OCI-LY1 (cell line): ENCODE results near the gene NRP2.

ENCODE experiments used
- H2AFZ ChIP-seq: fragments of 200-600 bp; sonication (generic), shearing (Covaris generic); 2 replicates; pipeline ENCODE4 v1.6.0; 2014; ENCODE audit warnings: antibody characterized with exemption, mild to moderate bottlenecking, low read length
- H3F3A ChIP-seq: fragments of 200-600 bp; sonication (generic), shearing (Covaris generic); 2 replicates; pipeline ENCODE4 v1.6.0; 2014; ENCODE audit warnings: mild to moderate bottlenecking, antibody characterized with exemption, low read length, moderate library complexity; ENCODE audit not compliant: insufficient read depth
- H3K27ac ChIP-seq: fragments of 200-600 bp; sonication (generic); 2 replicates; pipeline ENCODE4 v1.5.1; 2014; ENCODE audit warnings: low read length, mixed run types, mild to moderate bottlenecking, low read depth; ENCODE audit not compliant: poor library complexity, severe bottlenecking
- H3K27me3 ChIP-seq: fragments of 200-600 bp; sonication (generic); 2 replicates; pipeline ENCODE4 v1.6.0; 2014; ENCODE audit warnings: antibody characterized with exemption, mild to moderate bottlenecking, low read length, moderate library complexity; ENCODE audit not compliant: insufficient read depth
- H3K36me3 ChIP-seq: fragments of 200-600 bp; sonication (generic); 2 replicates; pipeline ENCODE4 v1.6.1; 2014; ENCODE audit warnings: mild to moderate bottlenecking, antibody characterized with exemption, low read length, moderate library complexity, mixed read lengths; ENCODE audit not compliant: insufficient read depth
- H3K4me1 ChIP-seq: fragments of 200-600 bp; sonication (generic); 2 replicates; pipeline ENCODE4 v1.5.1; 2014; ENCODE audit warnings: mild to moderate bottlenecking, low read length, moderate library complexity; ENCODE audit not compliant: insufficient read depth, severe bottlenecking
- H3K4me2 ChIP-seq: fragments of 200-600 bp; sonication (generic), shearing (Covaris generic); 2 replicates; pipeline ENCODE4 v1.6.1; 2014; ENCODE audit warnings: low read length
- H3K4me3 ChIP-seq: fragments of 200-600 bp; sonication (generic); 2 replicates; pipeline ENCODE4 v1.5.1; 2014; ENCODE audit warnings: low read length, low read depth, mild to moderate bottlenecking, mixed read lengths; ENCODE audit not compliant: poor library complexity, severe bottlenecking
- H3K79me2 ChIP-seq: fragments of 200-600 bp; shearing (Covaris generic); 2 replicates; pipeline ENCODE4 v1.6.1; 2016; ENCODE audit warnings: mixed run types, low read length, mixed read lengths; ENCODE audit not compliant: insufficient read depth
- H3K9ac ChIP-seq: fragments of 200-600 bp; sonication (generic), shearing (Covaris generic); 2 replicates; pipeline ENCODE4 v1.6.1; 2014; ENCODE audit warnings: mild to moderate bottlenecking, low read length, mixed read lengths
- H3K9me2 ChIP-seq: fragments of 200-600 bp; sonication (generic), shearing (Covaris generic); 2 replicates; pipeline ENCODE4 v1.6.1; 2014; ENCODE audit warnings: low read depth, mild to moderate bottlenecking, low read length, mixed read lengths
- H3K9me3 ChIP-seq: fragments of 200-600 bp; shearing (Covaris generic); 2 replicates; pipeline ENCODE4 v1.6.1; 2014; ENCODE audit warnings: low read length, mixed read lengths
- H4K20me1 ChIP-seq: fragments of 200-600 bp; sonication (generic), shearing (Covaris generic); 2 replicates; pipeline ENCODE4 v1.6.0; 2016; ENCODE audit warnings: mild to moderate bottlenecking, low read length; ENCODE audit not compliant: insufficient read depth
- EZH2 ChIP-seq: fragments of 200-600 bp; sonication (generic), shearing (Covaris generic); IDR thresholded peaks from 2 replicates; pipeline ENCODE4 v1.8.0; 2017; ENCODE audit warnings: borderline replicate concordance, mixed run types, mild to moderate bottlenecking, antibody characterized with exemption, low read length, moderate library complexity, mixed read lengths
- TF ChIP-seq, protein P1 (sequence below): fragments of 200-600 bp; sonication (generic), shearing (Covaris generic); IDR thresholded peaks from 2 replicates; pipeline ENCODE4 v1.5.1; 2017; ENCODE audit warnings: mild to moderate bottlenecking, antibody characterized with exemption, low read length, moderate library complexity, mixed read lengths

NRP2 gene

DNA sequence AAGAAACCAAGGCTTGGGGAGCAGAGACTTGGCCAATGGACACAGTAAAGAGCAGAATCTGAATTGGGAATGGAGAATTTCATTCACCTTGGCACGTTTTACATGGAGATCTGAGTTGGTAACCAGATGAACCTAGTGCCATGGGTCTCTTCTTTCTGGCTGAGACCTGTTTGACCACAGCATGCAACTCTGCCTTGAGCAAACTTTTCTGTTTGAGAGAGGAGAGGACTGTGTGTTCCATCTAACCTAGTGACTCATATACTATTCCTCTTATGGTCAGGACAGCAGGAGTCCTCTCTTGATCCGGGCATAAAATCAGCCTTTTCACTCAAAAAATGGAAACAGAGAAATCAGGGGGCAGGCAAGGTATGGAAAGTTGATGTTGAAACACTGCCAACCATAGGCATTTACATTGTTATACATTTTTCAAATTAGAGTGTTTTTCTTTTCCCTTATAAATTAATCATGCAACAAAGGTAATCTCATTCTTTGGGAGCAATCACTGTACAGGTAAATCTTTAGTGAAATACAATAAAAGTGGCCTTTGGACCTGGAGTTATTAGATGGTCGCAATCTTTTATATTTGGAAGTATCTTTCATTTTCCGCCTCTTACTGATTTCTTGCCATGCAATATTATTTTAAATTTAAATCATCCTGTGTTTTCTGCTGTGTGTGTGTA lies 86.7 kb downstream of the NRP2 start:
- H3K79me2 ChIP-seq = no peaks in the 10 kb centered on the region
- H3K9ac ChIP-seq = no peak overlapping the region

DNA sequence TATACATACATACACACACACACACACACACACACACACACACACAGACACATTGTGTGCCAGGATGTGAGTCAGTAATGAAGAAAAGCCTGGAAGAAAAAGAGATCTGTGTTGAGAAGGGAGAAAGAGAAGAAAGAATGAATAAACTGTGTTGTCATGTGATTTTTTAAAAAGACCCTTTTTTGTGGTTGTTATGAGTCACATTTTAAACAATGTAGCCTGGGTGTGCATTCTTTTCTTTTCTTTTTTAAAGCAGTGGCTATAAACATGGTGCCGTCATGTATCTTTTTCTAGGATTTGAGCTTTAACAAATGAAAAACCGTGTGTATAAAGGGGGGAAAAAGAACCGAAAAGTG lies 87.2 kb downstream of the NRP2 start:
- H3K4me1 ChIP-seq = no peaks in the 10 kb centered on the region

More for the DNA sequence above, 86.7 kb downstream of the NRP2 start:
- Histone ChIP-seq H3K9me2 (no peaks in the 10 kb centered on the region), H3K9me3 (no peaks in the 10 kb centered on the region), H3K36me3 (no peaks in the 10 kb centered on the region; the same call in 1 of the 2 replicates), H3K4me3 (no peak overlapping the region), H2AFZ (no peak overlapping the region), H3F3A (no peaks in the 10 kb centered on the region), H3K27me3 (no peaks in the 10 kb centered on the region), H3K4me1 (no peaks in the 10 kb centered on the region), H4K20me1 (no peaks in the 10 kb centered on the region), H3K27ac (no peak overlapping the region), H3K4me2 (no peak overlapping the region)
- TF ChIP-seq, protein P1, sequence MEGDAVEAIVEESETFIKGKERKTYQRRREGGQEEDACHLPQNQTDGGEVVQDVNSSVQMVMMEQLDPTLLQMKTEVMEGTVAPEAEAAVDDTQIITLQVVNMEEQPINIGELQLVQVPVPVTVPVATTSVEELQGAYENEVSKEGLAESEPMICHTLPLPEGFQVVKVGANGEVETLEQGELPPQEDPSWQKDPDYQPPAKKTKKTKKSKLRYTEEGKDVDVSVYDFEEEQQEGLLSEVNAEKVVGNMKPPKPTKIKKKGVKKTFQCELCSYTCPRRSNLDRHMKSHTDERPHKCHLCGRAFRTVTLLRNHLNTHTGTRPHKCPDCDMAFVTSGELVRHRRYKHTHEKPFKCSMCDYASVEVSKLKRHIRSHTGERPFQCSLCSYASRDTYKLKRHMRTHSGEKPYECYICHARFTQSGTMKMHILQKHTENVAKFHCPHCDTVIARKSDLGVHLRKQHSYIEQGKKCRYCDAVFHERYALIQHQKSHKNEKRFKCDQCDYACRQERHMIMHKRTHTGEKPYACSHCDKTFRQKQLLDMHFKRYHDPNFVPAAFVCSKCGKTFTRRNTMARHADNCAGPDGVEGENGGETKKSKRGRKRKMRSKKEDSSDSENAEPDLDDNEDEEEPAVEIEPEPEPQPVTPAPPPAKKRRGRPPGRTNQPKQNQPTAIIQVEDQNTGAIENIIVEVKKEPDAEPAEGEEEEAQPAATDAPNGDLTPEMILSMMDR = no peak
- no peak for TF ChIP-seq EZH2

DNA sequence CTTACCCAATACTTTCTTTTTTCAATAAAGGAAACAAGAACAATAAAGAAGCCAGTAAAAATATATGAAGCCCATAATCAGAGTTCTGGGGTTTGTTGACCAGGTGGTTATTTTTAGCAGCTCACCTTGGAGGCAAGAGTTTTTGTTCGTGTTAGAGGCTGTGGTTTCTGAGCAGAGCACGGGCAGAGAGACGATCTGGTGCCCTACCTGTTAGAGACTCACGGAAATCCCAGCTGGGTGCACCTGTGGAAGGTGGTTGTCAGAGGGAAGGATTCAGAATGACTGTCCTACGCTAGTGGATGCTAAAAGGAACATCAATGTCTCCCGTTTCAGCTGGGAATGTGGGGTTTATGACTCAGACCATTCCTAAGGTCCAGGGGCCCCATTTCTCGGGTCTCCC lies 87.6 kb downstream of the NRP2 start:
- Histone ChIP-seq H3K4me2 (no peak overlapping the region), H3K9me2 (no peaks in the 10 kb centered on the region), H4K20me1 (no peaks in the 10 kb centered on the region), H3K36me3 (no peaks in the 10 kb centered on the region; the same call in 1 of the 2 replicates), H3K9me3 (no peaks in the 10 kb centered on the region), H2AFZ (no peak overlapping the region), H3K4me1 (no peaks in the 10 kb centered on the region), H3K27me3 (no peaks in the 10 kb centered on the region), H3K9ac (no peak overlapping the region), H3K27ac (no peak overlapping the region), H3F3A (no peaks in the 10 kb centered on the region), H3K79me2 (no peaks in the 10 kb centered on the region), H3K4me3 (no peak overlapping the region)
- TF ChIP-seq EZH2 = no peak
- TF ChIP-seq, protein P1 = no peak

More for the DNA sequence above, 87.2 kb downstream of the NRP2 start:
- no peaks in the 10 kb centered on the region for H3K79me2 ChIP-seq
- no peaks in the 10 kb centered on the region for H3K9me3 ChIP-seq
- H3K36me3 ChIP-seq = no peaks in the 10 kb centered on the region; the same call in 1 of the 2 replicates
- TF ChIP-seq, protein P1 = no peak
- TF ChIP-seq EZH2 = no peak
- H3K27me3 ChIP-seq = no peaks in the 10 kb centered on the region
- H3F3A ChIP-seq = no peaks in the 10 kb centered on the region
- no peak overlapping the region for H2AFZ ChIP-seq
- H3K4me2 ChIP-seq = no peak overlapping the region
- H3K4me3 ChIP-seq = no peak overlapping the region
- H4K20me1 ChIP-seq = no peaks in the 10 kb centered on the region
- no peaks in the 10 kb centered on the region for H3K9me2 ChIP-seq
- H3K9ac ChIP-seq = no peak overlapping the region
- no peak overlapping the region for H3K27ac ChIP-seq
